ENCODE data around the gene SLC38A1. TPM values are rescaled to one million over a fixed set of nuclear protein-coding genes. Genes with fewer than 3 reads are reported as not detected.

SLC38A1 gene
- polyA plus RNA-seq, 1 experiment: 76.8 TPM

- Histone ChIP-seq H3K4me3 (ENCODE audit: low read depth, low read length) (no peak overlapping the region), H3K36me3 (ENCODE audit: control insufficient read depth, insufficient read depth, low read length) (peaks cover 2% of the 10 kb centered on the region), H3K27me3 (ENCODE audit: control insufficient read depth, insufficient read depth, low read length) (no peaks in the 10 kb centered on the region)
- CTCF ChIA-PET: no interaction called here
- no peak for DNase-seq (ENCODE audit: low read depth)
- no peak for TF ChIP-seq CTCF (IDR thresholded peaks at IDR 0.05; ENCODE audit: insufficient read depth, low read depth, low read length)
- POLR2A ChIA-PET: no interaction called here
These were observed 60.5 kb downstream of the SLC38A1 start for GRCh38 chr12:46208370-46208769.

- CTCF ChIA-PET: no interaction called here
These were observed 61.2 kb downstream of the SLC38A1 start for GRCh38 chr12:46207644-46208043.

GRCh38 chr12:46206471-46206870 lies 62.4 kb downstream of the SLC38A1 start:
- ChIA-PET POLR2A (no interaction called here), CTCF (no interaction called here)
- H3K27me3 ChIP-seq (ENCODE audit: control insufficient read depth, insufficient read depth, low read length): no peaks in the 10 kb centered on the region
- DNase-seq (ENCODE audit: low read depth): no peak
- no peak for TF ChIP-seq CTCF (IDR thresholded peaks at IDR 0.05; ENCODE audit: insufficient read depth, low read depth, low read length)
- H3K36me3 ChIP-seq (ENCODE audit: control insufficient read depth, insufficient read depth, low read length): peaks cover 8% of the 10 kb centered on the region
- H3K4me3 ChIP-seq (ENCODE audit: low read depth, low read length): no peak overlapping the region

More at GRCh38 chr12:46207644-46208043, 61.2 kb downstream of the SLC38A1 start:
- H3K4me3 ChIP-seq (ENCODE audit: low read depth, low read length): no peak overlapping the region
- peaks cover 7% of the 10 kb centered on the region for H3K36me3 ChIP-seq (ENCODE audit: control insufficient read depth, insufficient read depth, low read length)
- DNase-seq (ENCODE audit: low read depth): no peak
- no peak for TF ChIP-seq CTCF (IDR thresholded peaks at IDR 0.05; ENCODE audit: insufficient read depth, low read depth, low read length)
- no peaks in the 10 kb centered on the region for H3K27me3 ChIP-seq (ENCODE audit: control insufficient read depth, insufficient read depth, low read length)
- POLR2A ChIA-PET: no interaction called here

GRCh38 chr12:46205294-46205693 lies 63.5 kb downstream of the SLC38A1 start:
- H3K4me3 ChIP-seq (ENCODE audit: low read depth, low read length): no peak overlapping the region
- no peaks in the 10 kb centered on the region for H3K27me3 ChIP-seq (ENCODE audit: control insufficient read depth, insufficient read depth, low read length)
- no peak for TF ChIP-seq CTCF (IDR thresholded peaks at IDR 0.05; ENCODE audit: insufficient read depth, low read depth, low read length)
- DNase-seq (ENCODE audit: low read depth): no peak
- ChIA-PET POLR2A (no interaction called here), CTCF (no interaction called here)
- H3K36me3 ChIP-seq (ENCODE audit: control insufficient read depth, insufficient read depth, low read length): peaks cover 8% of the 10 kb centered on the region

- H3K36me3 ChIP-seq (ENCODE audit: control insufficient read depth, insufficient read depth, low read length): peaks cover 21% of the 10 kb centered on the region
- no peak for TF ChIP-seq CTCF (IDR thresholded peaks at IDR 0.05; ENCODE audit: insufficient read depth, low read depth, low read length)
- no peak overlapping the region for H3K4me3 ChIP-seq (ENCODE audit: low read depth, low read length)
- POLR2A ChIA-PET: no interaction called here
- H3K27me3 ChIP-seq (ENCODE audit: control insufficient read depth, insufficient read depth, low read length): no peaks in the 10 kb centered on the region
- CTCF ChIA-PET: no interaction called here
- DNase-seq (ENCODE audit: low read depth): no peak
These were observed 67.5 kb downstream of the SLC38A1 start for GRCh38 chr12:46201284-46201789.
